Ectodermal cell (in vitro differentiated cells): ENCODE results near the gene TRIM39. TPM values are rescaled to one million over a fixed set of nuclear protein-coding genes. Genes with fewer than 3 reads are reported as not detected.
"Not testable (repeated sequence)": the region's sequence is repeated elsewhere in the genome, so short reads cannot be mapped to it uniquely, and the experiment has no call there.

Experiments used
- H3K27ac ChIP-seq: 2 replicates; pipeline ENCODE4 v1.7.0; 2013; ENCODE audit warnings: mild to moderate bottlenecking, low read depth, low read length; ENCODE audit not compliant: insufficient read depth, poor library complexity, severe bottlenecking
- H3K27me3 ChIP-seq: 2 replicates; pipeline ENCODE4 v1.7.0; 2013; ENCODE audit warnings: mild to moderate bottlenecking, low read length; ENCODE audit not compliant: insufficient read depth, control insufficient read depth, poor library complexity, severe bottlenecking
- H3K36me3 ChIP-seq: one replicate; pipeline ENCODE4 v1.7.0; 2013; ENCODE audit warnings: low read length; ENCODE audit not compliant: control insufficient read depth, insufficient read depth
- H3K4me1 ChIP-seq: one replicate; pipeline ENCODE4 v1.7.0; 2013; ENCODE audit warnings: low read length; ENCODE audit not compliant: control insufficient read depth, insufficient read depth
- H3K4me3 ChIP-seq: 2 replicates; pipeline ENCODE4 v1.7.0; 2013; ENCODE audit warnings: low read depth, low read length, control low read depth; ENCODE audit not compliant: insufficient read depth
- H3K9me3 ChIP-seq: 2 replicates; pipeline ENCODE4 v1.7.0; 2013; ENCODE audit warnings: mild to moderate bottlenecking, low read length, moderate library complexity; ENCODE audit not compliant: control insufficient read depth
- WGBS, 2 experiments: methylation state at CpG; one replicate each; pipeline ENCODE4 v1.1.7; 2013; ENCODE audit warnings: missing lambda C conversion rate in 2 of 2; 5-methylcytosine and 5-hydroxymethylcytosine counted together
- polyA plus RNA-seq, 4 experiments: library from polyadenylated mRNA; stranded (reverse); fragments of 50-300 nt; gene quantifications; one replicate each; pipeline ENCODE4 v1.2.3, GENCODE V29; 2013

TRIM39 gene
- polyA plus RNA-seq (2013, experiment 1 of 4), result 21.2 TPM
- polyA plus RNA-seq (2013, experiment 2 of 4), result 18.4 TPM
- polyA plus RNA-seq (2013, experiment 3 of 4), result 13.5 TPM
- 16.7 TPM for polyA plus RNA-seq (2013, experiment 4 of 4)

- H3K36me3 ChIP-seq, result peaks cover 8% of the 10 kb centered on the region
- H3K4me3 ChIP-seq, result peak within 1 kb of the TSS; percentile 92
- H3K27ac ChIP-seq, result peak within 1 kb of the TSS; percentile 97
- H3K4me1 ChIP-seq, result peaks cover 14% of the 10 kb centered on the region
- H3K27me3 ChIP-seq, result no peaks in the 10 kb centered on the region
- no peaks in the 10 kb centered on the region for H3K9me3 ChIP-seq
- WGBS, 2 experiments, result 0% methylated on average over 90 of the region's 90 CpGs
Measured at GRCh38 chr6:30326526-30327231, at the start of gene TRIM39. Gene TRIM39 (plus strand): TSS chr6:30326927. CDS start chr6:30329318, 2,391 bp downstream.

DNA sequence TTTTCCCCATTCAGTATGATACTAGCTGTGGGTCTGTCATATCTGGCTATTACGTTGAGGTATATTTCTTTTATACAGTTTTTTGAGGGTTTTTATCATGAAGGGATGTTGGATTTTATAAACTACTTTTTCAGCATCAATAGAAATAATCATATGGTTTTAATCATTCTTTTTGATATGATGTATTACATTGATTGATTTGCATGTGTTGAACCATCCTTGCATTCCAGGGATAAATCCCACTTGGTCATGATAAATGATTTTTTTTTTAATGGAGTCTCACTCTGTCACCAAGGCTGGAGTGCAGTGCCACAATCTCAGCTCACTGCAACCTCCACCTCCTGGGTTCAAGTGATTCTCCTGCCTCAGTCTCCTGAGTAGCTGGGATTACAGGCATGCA lies 45.7 kb upstream of the TRIM39 start:
- WGBS, 2 experiments, result 100% methylated on average over 1 of the region's 1 CpG; no CpG with 5 or more reads in 1 of the 2 experiments
- peaks cover 28% of the 10 kb centered on the region for H3K9me3 ChIP-seq
- H3K27me3 ChIP-seq, H3K27ac ChIP-seq, H3K4me3 ChIP-seq, H3K36me3 ChIP-seq, H3K4me1 ChIP-seq: not testable (repeated sequence)

GRCh38 chr6:30282522-30282921 lies 44.2 kb upstream of the TRIM39 start:
- no peaks in the 10 kb centered on the region for H3K27me3 ChIP-seq
- no peaks in the 10 kb centered on the region for H3K36me3 ChIP-seq
- no peaks in the 10 kb centered on the region for H3K4me1 ChIP-seq
- H3K4me3 ChIP-seq, result no peak overlapping the region
- WGBS, 2 experiments, result 88 to 93% methylated on average over 2 of the region's 2 CpGs
- H3K27ac ChIP-seq, result no peak overlapping the region
- peaks cover 24% of the 10 kb centered on the region for H3K9me3 ChIP-seq

DNA sequence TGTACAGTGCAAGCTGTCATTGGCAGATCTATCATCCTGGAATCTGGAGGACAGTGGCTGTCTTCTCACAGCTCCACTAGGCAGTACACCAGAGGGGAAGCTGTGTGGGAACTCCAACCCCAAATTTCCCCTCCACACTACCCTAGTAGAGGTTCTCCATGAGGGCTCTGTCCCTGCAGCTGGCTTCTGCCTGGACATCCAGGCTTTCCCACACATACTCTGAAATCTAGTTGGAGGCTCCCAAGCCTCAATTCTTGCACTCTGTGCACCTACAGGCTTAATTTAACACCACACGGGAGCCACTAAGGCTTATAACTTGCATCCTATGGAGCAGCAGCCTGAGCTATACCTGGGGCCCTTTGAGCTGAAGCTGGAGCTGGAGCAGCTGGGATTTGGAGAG lies 43.0 kb upstream of the TRIM39 start:
- H3K9me3 ChIP-seq, result peaks cover 24% of the 10 kb centered on the region

DNA sequence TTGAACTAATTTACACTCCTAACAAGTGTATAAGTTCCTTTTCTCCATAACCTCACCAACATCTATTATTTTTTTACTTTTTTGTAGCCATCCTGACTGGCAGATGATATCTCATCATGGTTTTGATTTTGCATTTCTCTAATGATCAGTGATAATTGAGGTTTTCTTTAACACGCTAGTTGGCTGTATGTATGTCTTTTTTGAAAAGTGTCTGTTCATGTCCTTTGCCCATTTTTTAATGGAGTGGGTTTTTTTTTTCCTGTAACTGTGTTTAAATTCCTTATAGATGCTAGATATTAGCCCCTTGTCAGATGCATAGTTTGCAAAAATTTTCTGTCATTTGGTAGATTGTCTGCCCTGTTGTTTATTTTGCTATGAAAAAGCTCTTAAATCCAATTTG lies 39.6 kb upstream of the TRIM39 start:
- Histone ChIP-seq H3K36me3 (peaks cover 38% of the 10 kb centered on the region), H3K4me3 (no peak overlapping the region), H3K27me3 (no peaks in the 10 kb centered on the region), H3K9me3 (peaks cover 7% of the 10 kb centered on the region), H3K4me1 (no peaks in the 10 kb centered on the region), H3K27ac (no peak overlapping the region)
- 27 to 56% methylated on average over 1 of the region's 1 CpG for WGBS, 2 experiments

More for the DNA sequence above, 43.0 kb upstream of the TRIM39 start:
- 80 to 97% methylated on average over 1 of the region's 1 CpG for WGBS, 2 experiments
- H3K36me3 ChIP-seq, result peaks cover 5% of the 10 kb centered on the region
- H3K27me3 ChIP-seq, result no peaks in the 10 kb centered on the region
- no peak overlapping the region for H3K27ac ChIP-seq
- H3K4me3 ChIP-seq, result no peak overlapping the region
- no peaks in the 10 kb centered on the region for H3K4me1 ChIP-seq

DNA sequence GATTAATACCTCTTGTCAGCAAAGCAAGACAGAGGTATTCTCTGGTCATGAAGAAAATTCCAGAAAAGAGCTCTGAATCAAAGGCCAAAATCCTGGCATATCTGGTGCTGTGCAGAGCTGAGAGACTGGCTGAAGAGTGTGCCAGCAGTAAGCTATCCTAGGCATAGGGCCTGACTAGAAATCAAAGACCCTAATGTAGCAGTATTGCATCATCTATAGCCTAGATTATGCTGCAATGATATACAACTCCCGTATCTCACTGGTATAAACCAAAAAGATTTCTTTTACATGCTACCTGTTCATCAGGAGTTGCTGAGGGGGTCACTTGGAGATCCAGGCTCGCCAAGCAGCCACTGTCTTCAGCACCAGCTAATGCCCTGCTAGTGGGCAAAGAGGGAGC lies 30.9 kb upstream of the TRIM39 start:
- 87 to 97% methylated on average over 2 of the region's 2 CpGs for WGBS, 2 experiments
- Histone ChIP-seq H3K36me3 (peaks cover 45% of the 10 kb centered on the region), H3K27ac (no peak overlapping the region), H3K4me3 (no peak overlapping the region), H3K4me1 (no peaks in the 10 kb centered on the region), H3K9me3 (peaks cover 4% of the 10 kb centered on the region), H3K27me3 (no peaks in the 10 kb centered on the region)

DNA sequence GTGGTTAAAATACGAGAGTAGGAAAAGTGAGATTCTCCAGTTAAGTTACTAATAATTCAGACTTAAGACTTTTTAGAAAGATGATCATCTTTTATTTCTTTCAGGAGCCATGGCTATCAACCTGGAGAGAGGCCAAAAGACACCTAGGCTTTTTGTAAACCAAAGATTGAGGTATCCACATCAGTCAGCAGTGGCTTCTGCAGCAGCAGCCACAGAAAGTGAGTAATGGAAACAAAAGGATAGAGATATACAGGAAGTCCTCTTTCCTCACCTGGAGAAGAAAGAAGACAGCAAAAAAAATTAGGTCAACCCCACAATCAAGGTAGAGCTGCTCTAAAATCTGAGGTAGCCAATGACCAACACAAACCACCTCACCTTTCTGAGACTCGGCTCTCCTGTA lies 22.7 kb upstream of the TRIM39 start:
- Histone ChIP-seq H3K9me3 (peaks cover 9% of the 10 kb centered on the region), H3K4me1 (no peaks in the 10 kb centered on the region), H3K27ac (no peak overlapping the region), H3K27me3 (no peaks in the 10 kb centered on the region), H3K36me3 (peaks cover 19% of the 10 kb centered on the region), H3K4me3 (no peak overlapping the region)
- 77 to 97% methylated on average over 1 to 2 of the region's 2 CpGs for WGBS, 2 experiments

GRCh38 chr6:30311101-30311500 lies 15.6 kb upstream of the TRIM39 start:
- Histone ChIP-seq H3K4me1 (no peaks in the 10 kb centered on the region), H3K9me3 (no peaks in the 10 kb centered on the region), H3K27me3 (no peaks in the 10 kb centered on the region), H3K4me3 (no peak overlapping the region), H3K36me3 (peaks cover 14% of the 10 kb centered on the region), H3K27ac (no peak overlapping the region)
- WGBS, 2 experiments, result 86% methylated on average over 2 of the region's 3 CpGs; no CpG with 5 or more reads in 1 of the 2 experiments

- no peak overlapping the region for H3K4me3 ChIP-seq
- peaks cover 14% of the 10 kb centered on the region for H3K36me3 ChIP-seq
- no peaks in the 10 kb centered on the region for H3K4me1 ChIP-seq
- H3K27ac ChIP-seq, result no peak overlapping the region
- H3K9me3 ChIP-seq, result no peaks in the 10 kb centered on the region
- no peaks in the 10 kb centered on the region for H3K27me3 ChIP-seq
- WGBS, 2 experiments, result 73% methylated on average over 1 of the region's 1 CpG; no CpG with 5 or more reads in 1 of the 2 experiments
Measured at GRCh38 chr6:30311671-30312070, 15.1 kb upstream of the TRIM39 start.

GRCh38 chr6:30312266-30312665 lies 14.5 kb upstream of the TRIM39 start:
- 96 to 99% methylated on average over 2 of the region's 2 CpGs for WGBS, 2 experiments
- no peaks in the 10 kb centered on the region for H3K9me3 ChIP-seq
- peaks cover 14% of the 10 kb centered on the region for H3K36me3 ChIP-seq

More at GRCh38 chr6:30312266-30312665, 14.5 kb upstream of the TRIM39 start:
- Histone ChIP-seq H3K27ac (no peak overlapping the region), H3K4me1 (no peaks in the 10 kb centered on the region), H3K4me3 (no peak overlapping the region), H3K27me3 (no peaks in the 10 kb centered on the region)
